CD14-positive monocyte (primary cell): ENCODE data around the gene AFF3. TPM values are rescaled to one million over a fixed set of nuclear protein-coding genes. Genes with fewer than 3 reads are reported as not detected.

Experiments
- DNase-seq, 3 donors: peaks; one replicate each; pipeline ENCODE4 v3.0.0-alpha.2; 2011 to 2022
- H2AFZ ChIP-seq: 2 replicates; pipeline ENCODE4 v1.6.0; 2012; ENCODE audit warnings: mild to moderate bottlenecking, low read depth, low read length, inconsistent platforms; ENCODE audit not compliant: insufficient read depth, poor library complexity, severe bottlenecking
- H3K27ac ChIP-seq, 2 donors: 1 replicate in 1 of 2; 2 replicates in 1 of 2; pipeline ENCODE4 v1.5.1; 2012 to 2013; ENCODE audit warnings: low read length in 2 of 2, control low read depth in 1 of 2, inconsistent platforms in 1 of 2, low read depth in 1 of 2, mild to moderate bottlenecking in 1 of 2
- H3K27me3 ChIP-seq, 2 donors: one replicate each; pipeline versions ENCODE4 v1.6.0 to v1.6.1; 2011 to 2013; ENCODE audit warnings: low read length in 2 of 2; ENCODE audit not compliant: control insufficient read depth in 2 of 2, insufficient read depth in 2 of 2
- H3K36me3 ChIP-seq, 2 donors: replicated peaks in 1 of 2; 1 replicate in 1 of 2; 2 replicates in 1 of 2; pipeline versions ENCODE4 v1.5.1 to v1.6.1; 2012 to 2013; ENCODE audit warnings: low read length in 2 of 2, control low read depth in 1 of 2, inconsistent platforms in 1 of 2, mild to moderate bottlenecking in 1 of 2; ENCODE audit not compliant: insufficient read depth in 2 of 2, control insufficient read depth in 1 of 2
- H3K4me1 ChIP-seq, 2 donors: 1 replicate in 1 of 2; 2 replicates in 1 of 2; pipeline versions ENCODE4 v1.5.1 to v1.6.1; 2012 to 2013; ENCODE audit warnings: low read length in 2 of 2, control low read depth in 1 of 2, inconsistent platforms in 1 of 2, mild to moderate bottlenecking in 1 of 2, moderate library complexity in 1 of 2; ENCODE audit not compliant: insufficient read depth in 2 of 2, control insufficient read depth in 1 of 2
- H3K4me2 ChIP-seq: replicated peaks from 2 replicates; pipeline ENCODE3; 2012; ENCODE audit warnings: low read length, moderate library complexity, mild to moderate bottlenecking; ENCODE audit not compliant: poor library complexity, severe bottlenecking; ENCODE audit errors: extremely low read depth
- H3K4me3 ChIP-seq, 3 experiments: fragments of 200-600 bp in 1 of 3; sonication (generic) in 1 of 3; replicated peaks in 1 of 3; 1 replicate in 2 of 3; 2 replicates in 1 of 3; pipeline ENCODE4 v1.5.1; 2011 to 2013; ENCODE audit warnings: low read length in 3 of 3, mild to moderate bottlenecking in 3 of 3, control low read depth in 2 of 3, low read depth in 2 of 3, inconsistent platforms in 1 of 3, moderate library complexity in 1 of 3
- H3K79me2 ChIP-seq: 2 replicates; pipeline ENCODE4 v1.6.0; 2012; ENCODE audit warnings: mild to moderate bottlenecking, control low read depth, inconsistent platforms, low read length, moderate library complexity; ENCODE audit not compliant: insufficient read depth
- H3K9ac ChIP-seq: 2 replicates; pipeline ENCODE4 v1.6.0; 2017; ENCODE audit warnings: low read length, mild to moderate bottlenecking; ENCODE audit not compliant: insufficient read depth, poor library complexity, severe bottlenecking
- H3K9me3 ChIP-seq, 2 donors: replicated peaks in 1 of 2; 1 replicate in 1 of 2; 2 replicates in 1 of 2; pipeline versions ENCODE4 v1.5.1 to v1.6.1; 2012 to 2013; ENCODE audit warnings: low read length in 2 of 2, control low read depth in 1 of 2; ENCODE audit not compliant: control insufficient read depth in 1 of 2, insufficient read depth in 1 of 2
- H4K20me1 ChIP-seq: 2 replicates; pipeline ENCODE4 v1.6.0; 2012; ENCODE audit warnings: mild to moderate bottlenecking, low read length, control low read depth, moderate library complexity; ENCODE audit not compliant: insufficient read depth
- H3K27ac Mint-ChIP-seq, 7 donors: one replicate each; pipeline ENCODE4 v1.8.0; 2020; ENCODE audit warnings: mild to moderate bottlenecking in 7 of 7, mixed read lengths in 7 of 7, moderate library complexity in 6 of 7, inconsistent platforms in 2 of 7
- H3K27me3 Mint-ChIP-seq, 3 donors: one replicate each; pipeline ENCODE4 v1.8.0; 2021 to 2022; ENCODE audit warnings: low read depth in 3 of 3, mild to moderate bottlenecking in 3 of 3, mixed read lengths in 3 of 3, moderate library complexity in 3 of 3, inconsistent platforms in 1 of 3
- H3K36me3 Mint-ChIP-seq, 2 donors: one replicate each; pipeline ENCODE4 v1.8.0; 2020; ENCODE audit warnings: mixed read lengths in 2 of 2, inconsistent platforms in 1 of 2, mild to moderate bottlenecking in 1 of 2
- H3K4me1 Mint-ChIP-seq: one replicate; pipeline ENCODE4 v1.8.0; 2020; ENCODE audit warnings: mild to moderate bottlenecking, mixed read lengths
- H3K4me3 Mint-ChIP-seq, 2 donors: one replicate each; pipeline ENCODE4 v1.8.0; 2020; ENCODE audit warnings: mild to moderate bottlenecking in 2 of 2, mixed read lengths in 2 of 2, moderate library complexity in 1 of 2
- H3K9me3 Mint-ChIP-seq, 7 donors: one replicate each; pipeline ENCODE4 v1.8.0; 2020 to 2022; ENCODE audit warnings: mixed read lengths in 7 of 7, mild to moderate bottlenecking in 6 of 7, moderate library complexity in 6 of 7, inconsistent platforms in 2 of 7
- WGBS: methylation state at CpG from one replicate; pipeline ENCODE4 v1.1.5; 2013; ENCODE audit warnings: missing lambda C conversion rate; ENCODE audit not compliant: insufficient coverage; 5-methylcytosine and 5-hydroxymethylcytosine counted together
- intact Hi-C, 2 donors: fragments of 100-400 bp; cut with micrococcal nuclease; formaldehyde crosslinking; loops; one replicate each; pipeline versions ENCODE4 v1.15.0 to v1.15.1; 2023
- polyA plus RNA-seq, 3 donors: library from polyadenylated mRNA; depleted of rRNA in 1 of 3; unstranded in 2 of 3; stranded (reverse) in 1 of 3; fragments of 300-500 nt in 2 of 3; fragments of >200 nt in 1 of 3; fragmentation: Illumina TruSeq in 2 of 3; gene quantifications; 1 replicate in 2 of 3; 2 replicates in 1 of 3; pipeline ENCODE4 v1.2.3, GENCODE V29; 2012 to 2021
- TF ChIP-seq, protein P1 (sequence below): fragments of 200-600 bp; IDR thresholded peaks from one replicate; pipeline ENCODE4 v1.8.0; 2022; ENCODE audit warnings: antibody characterized with exemption, mild to moderate bottlenecking

Gene AFF3
- polyA plus RNA-seq, 3 donors, result 0.17 to 4.1 (median 0.49) TPM

DNA sequence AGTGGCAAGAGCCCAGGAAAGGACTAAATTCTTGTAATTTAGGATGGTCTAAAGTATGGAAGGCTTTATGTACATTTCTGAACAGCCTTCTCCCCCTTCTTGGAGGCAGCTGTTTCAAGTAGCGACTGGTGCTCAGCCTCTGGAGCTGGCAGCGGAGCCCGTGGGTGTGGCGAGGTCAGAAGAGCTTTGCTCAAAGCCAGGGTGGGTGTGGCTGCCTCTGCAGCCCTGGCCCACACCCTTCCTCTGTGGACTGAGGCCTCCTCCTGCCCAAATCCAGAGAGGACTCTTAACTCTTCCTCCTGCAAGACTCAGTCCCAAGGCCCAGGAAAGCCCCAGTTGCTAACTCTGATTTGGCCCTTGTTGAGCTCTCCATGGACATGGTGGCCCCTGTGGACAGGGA is 450.5 kb downstream of the AFF3 start:
- Histone ChIP-seq H4K20me1 (no peaks in the 10 kb centered on the region), H3K4me1 (peaks cover 13 to 19% of the 10 kb centered on the region in 2 donors)

DNA sequence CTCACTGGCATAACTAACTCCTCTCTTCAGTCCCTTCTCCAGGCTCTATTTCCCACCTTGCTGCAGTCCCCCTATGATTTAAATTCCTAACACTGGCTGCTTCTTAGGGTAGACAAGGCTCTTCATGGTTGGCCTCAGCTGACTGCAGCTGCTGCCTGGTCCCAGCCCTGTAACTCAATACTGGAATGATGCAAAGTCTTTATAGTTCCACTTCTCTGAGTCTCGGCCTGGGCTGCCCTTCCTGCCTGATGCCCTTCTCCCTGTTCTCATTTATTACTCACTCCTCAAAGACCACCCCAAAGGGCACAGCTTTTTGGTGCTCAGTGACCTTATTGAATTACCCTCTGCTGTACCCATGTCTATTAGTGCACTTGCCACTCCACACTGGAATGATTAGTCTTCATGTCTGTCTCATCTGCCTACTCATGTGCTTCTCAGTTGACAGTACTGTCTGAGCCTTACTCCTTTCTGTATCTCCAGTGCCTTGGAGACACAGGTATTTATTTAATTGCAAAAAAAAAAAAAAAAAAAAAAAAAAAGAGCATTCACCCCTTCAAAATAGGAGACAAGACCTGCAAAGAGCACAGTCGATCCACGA is 453.1 kb downstream of the AFF3 start:
- Histone ChIP-seq H4K20me1 (no peaks in the 10 kb centered on the region), H3K9me3 (no peaks in the 10 kb centered on the region), H3K27me3 (no peaks in the 10 kb centered on the region), H3K36me3 (no peaks in the 10 kb centered on the region), H3K27ac (no peak overlapping the region), H3K4me2 (no peak overlapping the region), H3K79me2 (no peaks in the 10 kb centered on the region), H3K4me1 (peaks cover 13 to 19% of the 10 kb centered on the region in 2 donors), H2AFZ (no peak overlapping the region), H3K9ac (no peak overlapping the region), H3K4me3 (no peak overlapping the region)
- TF ChIP-seq, protein P1, sequence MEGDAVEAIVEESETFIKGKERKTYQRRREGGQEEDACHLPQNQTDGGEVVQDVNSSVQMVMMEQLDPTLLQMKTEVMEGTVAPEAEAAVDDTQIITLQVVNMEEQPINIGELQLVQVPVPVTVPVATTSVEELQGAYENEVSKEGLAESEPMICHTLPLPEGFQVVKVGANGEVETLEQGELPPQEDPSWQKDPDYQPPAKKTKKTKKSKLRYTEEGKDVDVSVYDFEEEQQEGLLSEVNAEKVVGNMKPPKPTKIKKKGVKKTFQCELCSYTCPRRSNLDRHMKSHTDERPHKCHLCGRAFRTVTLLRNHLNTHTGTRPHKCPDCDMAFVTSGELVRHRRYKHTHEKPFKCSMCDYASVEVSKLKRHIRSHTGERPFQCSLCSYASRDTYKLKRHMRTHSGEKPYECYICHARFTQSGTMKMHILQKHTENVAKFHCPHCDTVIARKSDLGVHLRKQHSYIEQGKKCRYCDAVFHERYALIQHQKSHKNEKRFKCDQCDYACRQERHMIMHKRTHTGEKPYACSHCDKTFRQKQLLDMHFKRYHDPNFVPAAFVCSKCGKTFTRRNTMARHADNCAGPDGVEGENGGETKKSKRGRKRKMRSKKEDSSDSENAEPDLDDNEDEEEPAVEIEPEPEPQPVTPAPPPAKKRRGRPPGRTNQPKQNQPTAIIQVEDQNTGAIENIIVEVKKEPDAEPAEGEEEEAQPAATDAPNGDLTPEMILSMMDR, result no peak
- intact Hi-C loops, result no loop called here
- Mint-ChIP-seq H3K4me1 (peaks cover 32% of the 10 kb centered on the region), H3K9me3 (peaks cover 0 to 2% (median 0%) of the 10 kb centered on the region in 7 donors), H3K27ac (peak overlapping the region in 1 of 7 donors; percentile 36), H3K36me3 (peaks cover 0 to 5% of the 10 kb centered on the region in 2 donors), H3K4me3 (no peak overlapping the region), H3K27me3 (no peaks in the 10 kb centered on the region)
- WGBS, result 30% methylated on average over 1 of the region's 3 CpGs
- DNase-seq, result no peak

More for the DNA sequence above, 450.5 kb downstream of the AFF3 start:
- H3K36me3 Mint-ChIP-seq, result peaks cover 0 to 2% of the 10 kb centered on the region in 2 donors
- no peak overlapping the region for H3K27ac ChIP-seq
- peak overlapping the region; percentile 19 for H3K4me2 ChIP-seq
- H3K79me2 ChIP-seq, result no peaks in the 10 kb centered on the region
- H3K4me3 Mint-ChIP-seq, result peak overlapping the region; percentile 37 to 58
- no peaks in the 10 kb centered on the region for H3K27me3 Mint-ChIP-seq
- peaks cover 32% of the 10 kb centered on the region for H3K4me1 Mint-ChIP-seq
- no peaks in the 10 kb centered on the region for H3K27me3 ChIP-seq
- no peak overlapping the region for H3K9ac ChIP-seq
- no peak overlapping the region for H3K27ac Mint-ChIP-seq
- peaks cover 0 to 2% (median 0%) of the 10 kb centered on the region in 7 donors for H3K9me3 Mint-ChIP-seq
- peak overlapping the region; percentile 22 for H2AFZ ChIP-seq
- H3K4me3 ChIP-seq, result peak overlapping the region in 1 of 3 experiments; percentile 20
- H3K36me3 ChIP-seq, result no peaks in the 10 kb centered on the region
- H3K9me3 ChIP-seq, result no peaks in the 10 kb centered on the region
- no peak for DNase-seq
- intact Hi-C loops, result no loop called here
- no CpG with 5 or more reads among the region's 4 CpGs for WGBS
- TF ChIP-seq, protein P1, result no peak
